IPS-NIHi7 (cell line): ENCODE results near the gene APCDD1L.

Source experiments
- DNase-seq: peaks from one replicate; pipeline ENCODE4 v3.0.0; 2012; ENCODE audit warnings: mixed read lengths; ENCODE audit errors: extremely low spot score

APCDD1L gene

DNA sequence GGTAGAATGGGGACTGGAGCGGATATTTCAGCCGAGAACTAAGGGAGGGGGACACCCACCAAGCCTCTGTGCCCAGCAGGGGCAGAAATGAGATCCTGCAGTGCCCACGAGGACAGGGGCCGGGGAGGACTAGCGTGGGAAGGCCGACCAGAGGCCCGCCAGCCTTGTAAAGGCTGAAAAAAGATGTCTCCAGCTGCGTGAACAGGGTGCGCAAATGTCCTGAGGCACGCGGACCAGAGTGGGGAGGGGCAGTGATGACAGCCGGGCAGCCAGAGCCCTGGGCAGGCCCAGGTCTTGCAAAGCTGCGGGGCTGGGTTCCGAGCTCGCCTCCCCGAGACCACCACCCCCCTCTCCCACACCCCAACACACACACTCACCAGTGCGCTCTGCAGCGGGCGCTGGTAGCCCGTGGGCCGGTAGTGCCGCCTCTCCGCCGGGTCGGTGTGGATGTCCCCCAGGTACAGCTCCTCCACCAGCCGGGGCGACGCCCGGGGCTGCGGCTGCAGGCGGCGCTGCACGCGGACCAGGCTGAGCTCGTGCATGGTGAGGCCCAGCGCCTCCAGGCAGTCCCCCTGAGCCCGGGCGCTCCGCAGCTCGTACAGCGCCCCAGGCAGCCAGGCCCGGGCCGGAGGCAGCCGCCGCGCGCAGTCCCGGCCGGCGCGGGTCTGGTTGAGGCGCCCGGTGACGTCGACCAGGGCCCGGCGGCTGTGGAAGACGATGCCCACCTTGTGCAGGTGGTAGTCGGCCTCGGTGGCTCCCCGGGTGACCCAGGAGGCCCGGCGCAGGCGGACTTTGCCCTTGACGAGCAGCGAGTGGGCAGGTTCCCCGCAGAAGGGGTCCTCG is 48.2 kb downstream of the APCDD1L start:
- no peak for DNase-seq

DNA sequence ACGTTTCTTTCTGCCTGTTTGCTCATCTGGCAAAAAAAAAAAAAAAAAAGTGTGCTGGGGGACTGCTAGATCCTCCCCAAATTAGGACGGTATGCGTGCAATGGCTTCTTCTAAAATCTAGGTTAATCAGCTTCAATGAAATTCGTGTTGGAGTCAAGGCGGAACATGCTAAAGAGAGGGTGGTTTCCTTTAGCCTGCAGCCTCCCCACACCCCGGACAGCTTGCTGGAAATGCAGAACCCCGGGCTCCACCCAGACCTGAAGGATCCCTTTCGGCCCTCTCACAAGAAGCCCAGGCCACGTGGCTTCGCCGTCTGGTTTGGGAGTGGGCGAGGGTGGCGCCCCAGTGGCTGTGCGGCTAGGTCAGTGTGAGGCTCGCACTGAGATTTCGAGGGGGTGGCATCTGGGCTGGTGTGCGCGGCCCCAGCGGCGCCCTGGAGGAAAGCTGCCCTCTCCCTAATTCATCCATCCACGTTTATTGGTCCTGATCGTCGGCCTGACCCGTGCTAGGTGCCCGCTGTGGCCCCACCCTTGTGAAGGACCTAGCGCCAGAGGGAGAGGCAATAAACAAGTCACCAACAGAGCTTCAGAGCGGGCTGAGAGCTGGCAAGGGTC is 49.0 kb downstream of the APCDD1L start:
- no peak for DNase-seq

DNA sequence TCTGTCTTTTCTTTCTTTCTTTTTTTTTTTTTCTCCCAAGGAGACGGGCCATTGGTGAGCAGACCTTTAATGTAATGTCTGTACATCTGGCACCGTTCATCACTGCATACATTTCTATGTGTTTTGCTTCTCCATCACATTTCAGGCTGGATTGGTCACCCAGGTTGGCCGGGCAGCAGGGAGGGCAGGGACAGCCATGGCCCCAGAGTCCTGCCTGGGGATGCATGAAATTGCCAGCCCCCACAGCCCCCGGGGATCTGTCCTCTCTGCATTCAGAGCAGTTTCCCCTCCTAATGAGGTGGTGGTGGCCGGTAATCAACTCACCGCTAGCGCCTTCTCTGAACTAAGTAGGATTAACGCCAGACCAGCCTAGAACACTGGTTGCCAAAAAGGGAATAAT is 50.4 kb downstream of the APCDD1L start:
- DNase-seq, result no peak

DNA sequence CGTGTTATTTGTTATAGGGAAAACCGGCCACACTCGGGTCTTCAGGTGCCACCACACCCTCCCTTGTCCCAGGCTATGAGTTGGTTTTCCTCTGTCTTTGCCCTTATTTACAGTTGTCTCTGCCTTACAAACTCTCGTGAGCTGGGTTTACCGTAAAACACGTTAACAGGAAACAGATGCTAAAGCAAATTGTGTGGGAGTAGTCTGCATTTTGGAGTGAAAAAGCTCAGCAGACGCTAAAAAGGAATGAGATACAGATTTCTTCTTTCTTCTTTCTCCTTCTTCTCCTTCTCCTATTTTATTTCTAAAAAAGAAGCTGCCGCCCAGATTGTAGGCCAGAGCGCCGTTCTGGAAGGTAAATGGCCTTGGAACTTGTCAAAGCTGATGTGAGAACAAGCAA is 51.9 kb downstream of the APCDD1L start:
- no peak for DNase-seq

DNA sequence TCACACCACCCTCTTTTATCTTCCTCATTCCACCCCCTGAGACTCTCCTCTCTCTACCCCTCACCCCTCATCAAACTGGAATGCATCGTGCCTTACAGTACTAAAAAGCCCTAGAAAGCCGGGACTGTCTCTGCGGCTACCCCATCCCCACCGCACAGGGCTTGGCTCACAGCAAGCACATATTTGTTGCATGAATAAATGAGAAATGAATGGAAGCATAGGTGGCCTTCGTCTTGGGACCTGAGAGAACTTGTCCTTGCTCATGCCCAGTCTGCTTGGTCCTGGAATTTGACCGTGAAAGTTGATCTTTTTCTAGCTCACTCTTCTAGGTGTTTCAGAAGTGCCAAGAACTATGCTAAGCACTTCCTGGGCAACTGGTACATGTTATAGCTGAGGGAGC is 53.3 kb downstream of the APCDD1L start:
- no peak for DNase-seq

DNA sequence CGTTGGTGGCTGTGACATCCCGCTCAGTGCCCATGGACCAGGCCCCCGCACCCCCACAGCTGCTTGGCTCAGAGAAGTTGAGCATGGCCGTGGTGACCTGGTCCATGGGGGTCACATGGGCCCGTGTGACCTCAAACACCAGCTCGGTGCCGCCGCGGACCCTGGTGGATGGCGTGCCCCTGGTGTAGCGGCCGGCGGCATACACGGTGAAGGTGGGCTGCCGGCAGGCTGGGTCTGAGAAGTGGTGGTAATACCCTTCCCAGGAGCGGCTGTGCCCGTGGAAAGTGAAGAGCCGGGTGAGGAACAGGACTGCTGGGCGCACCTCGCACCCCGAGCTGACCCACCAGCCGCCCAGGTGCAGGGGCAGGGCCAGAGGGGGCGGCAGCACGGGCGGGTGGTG is 54.1 kb downstream of the APCDD1L start:
- DNase-seq, result no peak

DNA sequence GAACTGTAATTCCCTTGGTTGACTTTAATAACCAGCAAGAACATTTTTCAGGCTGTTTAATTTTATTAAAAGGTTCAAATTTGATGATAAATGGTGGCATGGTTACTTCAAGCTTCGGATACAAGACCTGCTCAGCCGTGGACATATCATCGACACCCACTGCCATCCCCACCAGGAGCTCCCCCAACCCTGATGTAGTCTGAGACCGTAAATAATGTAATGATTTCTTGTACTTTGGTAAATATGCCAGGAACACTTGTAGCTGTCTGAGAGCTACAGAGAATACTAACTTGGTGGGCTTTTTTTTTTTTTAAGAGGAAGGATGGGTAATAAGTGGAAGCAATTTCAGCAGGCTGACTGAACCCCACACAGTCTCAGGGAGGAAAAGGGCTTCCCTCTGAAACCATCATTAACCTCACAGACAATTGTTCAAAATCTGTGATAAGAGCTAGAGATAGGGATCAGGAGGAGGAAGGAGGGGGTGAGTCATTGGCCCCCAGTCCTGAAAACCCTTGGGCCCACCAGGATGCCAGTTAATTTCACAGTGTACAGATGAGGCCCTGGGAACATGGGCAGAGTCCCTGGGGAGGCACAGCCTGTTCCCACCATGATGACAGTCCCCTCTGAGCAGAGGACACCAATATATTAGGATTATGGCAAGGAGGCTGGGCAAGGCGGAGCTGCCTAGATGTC is 56.0 kb downstream of the APCDD1L start:
- no peak for DNase-seq

DNA sequence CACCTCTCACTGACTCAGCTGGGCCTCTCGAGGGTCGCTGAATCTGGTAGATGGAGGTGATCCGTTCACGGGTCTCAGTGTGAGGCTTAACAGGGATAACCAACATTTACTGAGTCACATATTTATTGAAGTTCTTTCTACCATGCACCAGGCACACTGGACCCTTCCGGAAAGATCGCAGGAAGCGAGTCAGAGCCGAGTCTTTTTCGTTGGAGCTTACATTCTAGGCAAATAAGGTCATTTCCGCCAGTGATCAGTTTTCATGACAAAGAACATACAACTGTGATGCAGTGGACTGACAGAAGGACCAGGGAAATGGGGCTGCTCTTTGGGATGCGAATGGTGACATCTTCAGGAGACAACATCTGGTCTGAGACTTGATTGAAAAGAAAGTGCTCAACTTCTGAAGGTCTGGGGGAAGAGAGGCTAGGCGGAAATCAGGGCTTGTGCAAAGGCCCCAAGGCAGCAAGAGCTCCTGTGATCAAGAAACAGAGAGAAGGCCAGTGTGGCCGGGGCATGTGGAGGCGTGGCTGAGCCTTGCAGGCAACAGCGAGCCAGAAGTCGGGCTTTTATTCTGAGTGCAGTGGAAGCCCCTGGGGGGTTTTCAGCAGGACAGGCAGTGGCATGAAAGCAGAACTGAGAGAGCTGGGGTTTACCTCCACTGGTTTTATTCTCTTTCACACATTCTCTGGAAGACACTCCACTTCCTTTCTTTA is 56.7 kb downstream of the APCDD1L start:
- DNase-seq, result no peak

DNA sequence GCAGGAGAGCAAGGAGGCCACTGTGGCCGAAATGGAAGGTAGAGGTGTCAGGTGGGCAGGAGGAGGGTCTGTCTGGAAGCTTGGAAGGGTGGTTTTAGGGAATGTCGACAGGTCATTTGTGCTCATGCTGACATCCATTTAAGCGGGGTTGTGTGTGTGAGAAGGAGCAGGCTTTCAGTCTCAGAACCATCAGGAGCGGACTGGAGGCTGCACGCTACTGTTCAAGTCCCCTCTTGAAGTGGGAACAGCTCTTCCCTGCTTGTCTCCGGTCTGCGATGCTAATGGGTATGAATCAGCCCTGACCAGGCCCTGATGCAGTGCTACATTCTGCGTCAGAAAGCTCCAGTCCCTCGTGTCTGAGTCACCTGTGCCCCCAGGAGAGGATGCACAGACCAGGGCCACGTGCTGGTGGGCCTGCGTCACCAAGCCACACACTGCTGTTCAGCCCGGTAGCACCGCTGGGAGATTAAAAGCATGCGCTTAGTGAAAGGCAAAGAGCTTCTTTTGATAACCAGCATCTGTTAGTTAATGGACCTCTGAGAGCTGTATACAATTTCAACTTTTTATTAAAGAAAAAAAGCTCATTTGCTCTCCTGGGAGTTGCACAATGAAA is 58.0 kb downstream of the APCDD1L start:
- no peak for DNase-seq

DNA sequence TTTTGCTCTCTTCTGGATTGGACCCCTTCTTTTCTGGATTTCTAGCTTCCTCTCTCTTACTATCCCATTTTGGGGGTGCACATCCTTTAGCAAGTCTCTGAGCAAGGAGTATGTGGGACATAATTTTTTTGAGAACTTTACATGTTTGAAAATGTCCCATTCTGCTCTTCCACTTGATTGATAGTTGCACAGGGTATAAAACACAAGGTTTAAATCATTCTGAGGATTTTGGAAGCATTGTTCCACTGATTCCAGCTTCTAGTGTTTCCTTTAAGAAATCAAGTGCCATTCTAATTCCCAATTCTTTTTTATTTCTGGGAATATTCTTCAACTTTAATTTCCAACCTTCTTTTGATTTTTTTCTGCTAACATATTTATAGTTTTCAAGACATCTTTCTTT is 60.7 kb downstream of the APCDD1L start:
- no peak for DNase-seq

DNA sequence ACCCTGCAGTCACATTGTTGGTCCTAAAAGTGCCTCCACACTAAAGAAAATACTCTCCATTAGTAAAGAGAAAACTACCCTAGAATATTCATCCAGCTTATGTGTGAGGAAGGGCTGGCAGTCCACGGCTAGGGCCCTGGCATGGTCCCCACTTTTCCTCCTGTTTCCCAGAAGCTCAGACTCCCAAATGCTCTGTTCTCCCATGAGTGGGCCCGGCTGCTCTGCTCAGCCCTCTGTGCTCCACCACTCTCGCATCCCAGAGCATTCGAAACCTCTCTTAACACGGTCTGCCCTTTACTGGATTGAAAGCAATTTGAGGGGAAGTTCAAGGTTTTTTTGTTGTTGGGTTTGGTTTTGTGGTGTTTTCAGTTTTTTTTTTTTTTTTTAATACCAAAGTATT is 61.8 kb downstream of the APCDD1L start:
- no peak for DNase-seq

DNA sequence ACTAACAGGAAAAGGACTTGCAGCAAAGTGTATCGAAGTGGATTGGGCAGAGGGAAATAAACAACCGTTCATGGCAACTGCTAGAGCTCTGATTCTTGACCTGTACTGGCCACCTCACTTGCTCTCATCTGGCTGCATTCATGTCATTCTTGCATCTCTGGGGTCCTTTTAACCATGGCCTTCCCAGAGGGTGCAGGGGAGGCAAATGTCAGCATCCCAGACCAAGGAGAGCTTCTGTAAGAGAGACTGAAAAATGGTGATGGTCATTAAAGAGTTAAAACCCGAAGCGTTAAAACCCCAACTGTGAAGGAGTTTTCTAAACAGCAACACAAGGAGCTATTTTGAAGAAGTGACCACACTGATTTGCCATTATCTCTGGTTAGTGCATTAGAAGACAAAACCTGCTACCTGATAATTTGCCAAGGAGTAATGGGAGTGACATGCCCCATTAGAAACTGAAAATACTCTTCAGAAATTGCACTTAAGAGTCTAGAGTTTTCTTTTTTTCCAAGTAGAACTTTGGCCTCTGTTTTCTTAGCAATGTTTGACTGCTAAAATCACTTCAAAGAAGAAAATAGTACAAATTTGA is 62.4 kb downstream of the APCDD1L start:
- DNase-seq, result no peak

DNA sequence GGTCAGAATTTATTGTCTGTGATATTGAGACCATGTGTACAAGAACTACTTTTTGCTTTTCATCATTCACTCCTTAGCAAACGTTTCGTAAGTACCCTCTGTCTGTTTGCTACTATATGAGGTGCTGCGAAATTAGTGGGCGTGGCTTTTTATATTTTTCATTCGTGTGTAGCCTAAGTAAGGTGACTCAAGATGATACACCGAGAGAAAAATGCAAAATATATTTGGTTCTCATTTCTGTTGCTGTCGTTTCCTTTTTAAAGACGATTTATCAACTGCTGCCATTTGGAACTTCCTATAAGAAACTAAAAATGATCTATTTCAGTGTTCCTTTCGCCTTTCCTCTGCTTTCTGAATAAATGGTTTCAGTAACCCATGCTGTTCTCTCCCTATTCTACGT is 64.9 kb downstream of the APCDD1L start:
- DNase-seq, result no peak

DNA sequence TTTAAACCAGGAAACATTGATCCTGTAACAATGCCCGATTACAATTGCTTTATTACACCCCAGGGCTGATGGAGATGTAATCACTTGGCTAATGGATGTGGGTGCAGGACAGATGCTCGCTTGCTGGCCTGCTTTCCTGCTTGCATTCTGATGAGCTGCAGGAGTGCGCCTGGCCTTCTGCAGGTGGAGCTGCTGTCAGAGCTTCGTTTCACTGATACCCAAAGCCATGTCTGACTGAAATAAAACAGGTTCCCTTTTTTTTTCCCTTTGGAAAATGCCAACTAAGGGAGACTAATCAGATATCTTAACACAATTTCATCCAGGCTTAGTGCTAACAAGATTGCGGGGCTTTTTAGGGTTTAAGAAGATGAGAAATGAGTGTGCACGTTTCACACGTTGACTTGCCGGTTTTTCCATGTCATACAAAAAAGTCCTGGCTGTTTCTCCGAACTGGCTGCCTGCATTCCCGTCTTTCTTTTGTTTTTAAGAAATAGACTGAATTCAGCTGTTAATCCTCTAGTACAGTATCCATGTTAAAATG is 65.4 kb downstream of the APCDD1L start:
- no peak for DNase-seq

DNA sequence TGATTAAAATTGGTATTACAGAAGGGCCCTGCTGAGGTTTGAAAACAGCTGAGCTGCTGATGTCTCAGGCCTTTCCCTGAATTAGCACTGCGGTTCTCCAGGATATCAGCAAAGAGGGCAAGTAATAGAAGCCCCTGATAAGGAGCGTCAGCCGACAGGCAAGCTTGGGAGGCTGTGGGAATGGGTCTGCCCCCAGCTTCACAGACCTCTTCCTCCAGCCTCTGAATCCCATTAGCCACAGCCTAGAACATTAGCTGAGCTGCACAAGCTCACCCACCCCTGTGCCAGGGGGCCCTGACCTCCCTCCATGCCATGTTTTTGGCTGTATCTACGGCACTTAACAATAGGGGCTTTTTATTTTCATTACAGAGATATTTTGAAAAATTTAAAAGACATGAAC is 66.2 kb downstream of the APCDD1L start:
- no peak for DNase-seq

DNA sequence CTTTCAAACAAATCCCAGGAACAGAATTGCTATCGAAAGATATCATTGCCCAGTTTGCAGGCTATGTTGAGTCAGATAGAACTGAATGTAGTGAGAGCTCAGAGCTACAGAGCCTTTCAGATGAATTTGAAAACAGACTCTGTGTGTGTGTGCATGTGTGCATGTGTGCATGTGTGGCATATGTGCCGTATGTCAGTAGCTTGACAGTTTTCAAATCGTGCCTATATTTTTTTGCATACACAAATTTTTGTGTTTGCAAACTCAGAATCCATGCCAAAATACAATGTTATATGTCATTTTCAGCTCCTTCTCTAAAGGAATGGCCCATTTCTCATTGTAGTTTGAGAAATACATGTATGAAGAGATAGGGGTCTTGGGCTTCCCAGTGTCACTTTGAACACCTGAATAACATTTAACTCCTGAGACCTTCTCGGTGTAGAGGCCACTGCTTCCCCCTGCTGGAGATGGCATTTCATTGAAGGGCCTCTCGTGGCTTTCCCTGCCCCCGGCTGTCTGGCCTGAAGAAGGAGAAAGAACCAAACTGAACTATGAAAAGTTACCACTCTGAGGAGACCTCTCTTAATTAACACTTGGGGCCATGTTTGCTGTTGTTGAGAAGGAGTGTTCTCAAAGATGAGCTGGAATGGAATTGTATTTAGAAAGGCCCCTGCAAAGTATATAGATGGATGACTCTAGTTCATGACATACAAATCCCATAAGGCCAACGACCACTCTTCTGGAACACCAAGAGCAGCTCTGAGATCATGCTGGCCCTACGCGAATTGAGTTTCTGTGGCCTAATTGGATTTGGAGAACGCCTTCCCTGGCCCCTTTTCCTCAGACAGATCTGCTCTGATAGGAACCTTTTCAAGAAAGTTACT is 67.4 kb downstream of the APCDD1L start:
- DNase-seq, result peak; percentile 77

DNA sequence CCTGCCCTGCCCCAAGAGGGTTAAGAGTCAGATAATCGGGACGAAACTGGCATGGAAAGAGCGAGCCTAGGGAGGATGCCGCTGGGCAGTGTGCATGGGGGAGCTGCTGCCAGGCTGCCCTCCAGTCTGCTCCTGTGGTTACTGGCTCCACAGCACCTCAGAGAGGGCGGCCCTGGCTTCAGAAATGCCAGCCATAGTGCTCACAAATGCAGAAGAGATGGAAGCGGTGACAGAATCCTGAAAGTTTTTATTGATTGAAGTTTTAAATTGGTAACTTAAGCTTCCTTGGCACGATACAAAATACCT is 68.3 kb downstream of the APCDD1L start:
- no peak for DNase-seq

DNA sequence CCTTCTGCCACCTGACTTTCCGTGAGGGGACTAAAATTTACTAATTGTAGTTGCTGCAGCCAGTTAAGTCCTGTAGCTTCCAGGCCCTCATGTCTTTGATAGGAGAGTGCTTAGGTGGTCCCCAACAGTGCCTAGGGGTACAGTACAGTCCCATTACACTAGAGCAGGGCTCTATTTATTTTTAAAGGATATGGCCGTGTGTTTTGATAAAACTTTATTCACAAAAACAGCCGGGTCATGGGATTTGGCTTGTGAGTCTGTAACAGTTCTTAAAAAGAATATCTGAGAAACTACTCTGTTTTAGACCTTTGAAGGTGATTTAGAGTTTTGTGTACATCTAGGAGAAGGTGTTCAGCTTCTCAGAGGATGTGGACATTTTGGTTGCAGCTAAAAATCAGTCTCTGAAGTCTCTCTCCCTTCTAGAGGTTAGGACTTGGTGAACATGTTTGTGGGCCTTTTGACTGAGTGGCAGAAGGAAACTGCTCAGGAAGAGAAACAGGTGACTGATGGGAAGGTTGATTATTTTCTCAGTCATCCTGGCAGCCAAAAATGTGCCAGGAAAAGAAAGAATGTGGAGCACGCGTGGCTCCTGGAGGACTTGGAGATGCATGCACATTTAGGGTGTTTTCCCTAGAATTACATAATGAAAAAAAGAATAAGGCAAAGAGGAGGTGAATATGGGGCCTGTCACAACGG is 68.8 kb downstream of the APCDD1L start:
- DNase-seq, result no peak

DNA sequence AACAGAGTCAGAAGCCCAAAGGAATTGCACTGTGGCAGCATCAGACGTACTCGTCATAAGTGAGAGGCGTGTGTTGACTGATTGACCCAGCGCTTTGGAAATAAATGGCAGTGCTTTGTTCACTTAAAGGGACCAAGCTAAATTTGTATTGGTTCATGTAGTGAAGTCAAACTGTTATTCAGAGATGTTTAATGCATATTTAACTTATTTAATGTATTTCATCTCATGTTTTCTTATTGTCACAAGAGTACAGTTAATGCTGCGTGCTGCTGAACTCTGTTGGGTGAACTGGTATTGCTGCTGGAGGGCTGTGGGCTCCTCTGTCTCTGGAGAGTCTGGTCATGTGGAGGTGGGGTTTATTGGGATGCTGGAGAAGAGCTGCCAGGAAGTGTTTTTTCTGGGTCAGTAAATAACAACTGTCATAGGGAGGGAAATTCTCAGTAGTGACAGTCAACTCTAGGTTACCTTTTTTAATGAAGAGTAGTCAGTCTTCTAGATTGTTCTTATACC is 70.4 kb downstream of the APCDD1L start:
- DNase-seq, result no peak

DNA sequence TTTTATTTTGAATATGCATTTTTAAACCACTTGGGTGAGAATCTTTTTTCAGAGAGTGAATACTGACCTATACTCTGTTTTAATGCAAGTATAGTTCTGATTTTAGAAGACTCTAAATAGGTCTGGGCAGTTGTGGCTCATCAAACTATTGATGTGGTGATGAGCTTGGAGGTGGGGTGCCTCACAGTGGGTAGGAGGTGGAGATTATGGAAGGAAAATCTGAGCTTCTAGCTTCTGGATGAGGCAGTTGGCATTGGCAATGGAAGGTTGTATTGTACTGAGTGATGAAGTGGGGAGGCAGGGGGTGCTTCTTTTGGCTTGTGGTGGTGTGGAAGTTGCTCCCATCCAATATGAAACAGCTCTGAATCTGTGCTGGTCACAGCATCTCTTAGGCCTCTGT is 73.5 kb downstream of the APCDD1L start:
- no peak for DNase-seq
